Hepatocyte (in vitro differentiated cells): ENCODE measurements around the gene KCNIP3. TPM values are rescaled to one million over a fixed set of nuclear protein-coding genes. Genes with fewer than 3 reads are reported as not detected.

Source experiments
- DNase-seq: peaks from one replicate; pipeline ENCODE4 v3.0.0-alpha.2; 2016; ENCODE audit warnings: low spot score
- H2AFZ ChIP-seq: fragments of 200-600 bp; sonication (generic); 2 replicates; pipeline ENCODE4 v1.6.0; 2016; ENCODE audit warnings: antibody characterized with exemption, mild to moderate bottlenecking
- H3K27ac ChIP-seq: fragments of 200-600 bp; sonication (generic); 2 replicates; pipeline ENCODE4 v1.5.1; 2016; ENCODE audit warnings: mild to moderate bottlenecking
- H3K27me3 ChIP-seq: fragments of 200-600 bp; sonication (generic); 2 replicates; pipeline ENCODE4 v1.6.1; 2016
- H3K36me3 ChIP-seq: fragments of 200-600 bp; sonication (generic); replicated peaks from 2 replicates; pipeline ENCODE4 v1.5.1; 2016; ENCODE audit warnings: low read depth; ENCODE audit not compliant: insufficient read depth
- H3K4me1 ChIP-seq: fragments of 200-600 bp; sonication (generic); 2 replicates; pipeline ENCODE4 v1.5.1; 2016; ENCODE audit warnings: mild to moderate bottlenecking, moderate library complexity; ENCODE audit not compliant: insufficient read depth
- H3K4me2 ChIP-seq: fragments of 200-600 bp; sonication (generic); 2 replicates; pipeline ENCODE4 v1.6.0; 2016
- H3K4me3 ChIP-seq: fragments of 200-600 bp; sonication (generic); 2 replicates; pipeline ENCODE4 v1.5.1; 2016; ENCODE audit warnings: mild to moderate bottlenecking
- H3K79me2 ChIP-seq: fragments of 200-600 bp; sonication (generic); 2 replicates; pipeline ENCODE4 v1.6.0; 2017; ENCODE audit warnings: mild to moderate bottlenecking
- H3K9me2 ChIP-seq: fragments of 200-600 bp; sonication (generic); replicated peaks from 2 replicates; pipeline ENCODE4 v1.6.0; 2017; ENCODE audit warnings: mild to moderate bottlenecking; ENCODE audit not compliant: insufficient read depth
- H3K9me3 ChIP-seq: fragments of 200-600 bp; sonication (generic); 2 replicates; pipeline ENCODE4 v1.5.1; 2016; ENCODE audit warnings: low read depth, mild to moderate bottlenecking
- H4K20me1 ChIP-seq: fragments of 200-600 bp; sonication (generic); 2 replicates; pipeline ENCODE4 v1.6.0; 2016; ENCODE audit warnings: mild to moderate bottlenecking; ENCODE audit not compliant: insufficient read depth, poor library complexity, severe bottlenecking
- CTCF ChIP-seq: fragments of 200-600 bp; sonication (generic); IDR thresholded peaks from 2 replicates; pipeline ENCODE4 v1.5.1; 2016; ENCODE audit warnings: antibody characterized with exemption, mild to moderate bottlenecking; ENCODE audit not compliant: poor library complexity
- EZH2 ChIP-seq: fragments of 200-600 bp; sonication (generic); IDR thresholded peaks from 2 replicates; pipeline ENCODE4 v1.6.1; 2016; ENCODE audit warnings: antibody characterized with exemption, mild to moderate bottlenecking, borderline replicate concordance
- EZH2phosphoT487 ChIP-seq: fragments of 200-600 bp; sonication (generic); IDR thresholded peaks from one replicate; pipeline ENCODE4 v1.6.1; 2018; ENCODE audit warnings: antibody characterized with exemption, mild to moderate bottlenecking, low read depth, moderate library complexity; ENCODE audit not compliant: unreplicated experiment, severe bottlenecking
- WGBS: methylation state at CpG from one replicate; pipeline ENCODE4 v1.1.6; 2016; ENCODE audit warnings: low lambda C conversion rate; ENCODE audit errors: missing lambda C conversion rate; 5-methylcytosine and 5-hydroxymethylcytosine counted together
- polyA plus RNA-seq: library from polyadenylated mRNA; unstranded; fragments of >200 nt; fragmentation: Nextera tagmentation; extraction: Ambion mirVana; gene quantifications from 2 replicates; pipeline ENCODE4 v1.2.1, GENCODE V29; 2016
- total RNA-seq: library from RNA; depleted of rRNA; stranded (reverse); fragments of >200 nt; gene quantifications from 2 replicates; pipeline ENCODE4 v1.2.3, GENCODE V29; 2014

Gene KCNIP3
- total and polyA plus RNA-seq, 2 experiments from 2014 or later: 6.1 to 6.5 TPM

GRCh38 chr2:95317123-95317500 lies 20.0 kb downstream of the KCNIP3 start:
- TF ChIP-seq EZH2 (no peak), EZH2phosphoT487 (no peak), CTCF (no peak)
- H3K4me2 ChIP-seq: no peak overlapping the region
- WGBS: 55% methylated on average over 6 of the region's 6 CpGs
- no peaks in the 10 kb centered on the region for H3K27me3 ChIP-seq
- H2AFZ ChIP-seq: no peak overlapping the region
- H3K79me2 ChIP-seq: no peaks in the 10 kb centered on the region
- H3K9me3 ChIP-seq: no peaks in the 10 kb centered on the region
- H3K9me2 ChIP-seq: no peaks in the 10 kb centered on the region
- H3K36me3 ChIP-seq: no peaks in the 10 kb centered on the region
- no peak for DNase-seq
- H3K4me1 ChIP-seq: no peaks in the 10 kb centered on the region
- H3K4me3 ChIP-seq: no peak overlapping the region
- no peaks in the 10 kb centered on the region for H4K20me1 ChIP-seq
- H3K27ac ChIP-seq: no peak overlapping the region

- no peak for DNase-seq
- Histone ChIP-seq H4K20me1 (no peaks in the 10 kb centered on the region), H2AFZ (no peak overlapping the region), H3K9me2 (no peaks in the 10 kb centered on the region), H3K4me1 (no peaks in the 10 kb centered on the region), H3K36me3 (no peaks in the 10 kb centered on the region), H3K79me2 (no peaks in the 10 kb centered on the region), H3K27me3 (no peaks in the 10 kb centered on the region), H3K4me2 (no peak overlapping the region), H3K27ac (no peak overlapping the region), H3K9me3 (no peaks in the 10 kb centered on the region), H3K4me3 (no peak overlapping the region)
- 91% methylated on average over 12 of the region's 12 CpGs for WGBS
- TF ChIP-seq EZH2phosphoT487: no peak
- TF ChIP-seq EZH2: no peak
- TF ChIP-seq CTCF: no peak
These were observed 20.7 kb downstream of the KCNIP3 start for GRCh38 chr2:95317665-95318425.

GRCh38 chr2:95318431-95319220 lies 21.5 kb downstream of the KCNIP3 start:
- WGBS: 80% methylated on average over 13 of the region's 13 CpGs
- Histone ChIP-seq H3K9me2 (no peaks in the 10 kb centered on the region), H3K79me2 (no peaks in the 10 kb centered on the region), H3K27ac (no peak overlapping the region), H3K27me3 (no peaks in the 10 kb centered on the region), H3K4me3 (no peak overlapping the region), H4K20me1 (no peaks in the 10 kb centered on the region), H3K36me3 (no peaks in the 10 kb centered on the region), H3K9me3 (no peaks in the 10 kb centered on the region), H3K4me1 (no peaks in the 10 kb centered on the region), H3K4me2 (no peak overlapping the region), H2AFZ (no peak overlapping the region)
- TF ChIP-seq EZH2phosphoT487 (no peak), EZH2 (no peak), CTCF (no peak)
- DNase-seq: no peak
